GM21723 (cell line): ENCODE data around the gene VAV1.

Experiments
- ATAC-seq: cut with Tn5 transposase; IDR thresholded peaks from one replicate; pipeline ENCODE4 v1.9.1; 2021; ENCODE audit warnings: mild to moderate bottlenecking, moderate library complexity; ENCODE audit not compliant: unreplicated experiment

The VAV1 gene

DNA sequence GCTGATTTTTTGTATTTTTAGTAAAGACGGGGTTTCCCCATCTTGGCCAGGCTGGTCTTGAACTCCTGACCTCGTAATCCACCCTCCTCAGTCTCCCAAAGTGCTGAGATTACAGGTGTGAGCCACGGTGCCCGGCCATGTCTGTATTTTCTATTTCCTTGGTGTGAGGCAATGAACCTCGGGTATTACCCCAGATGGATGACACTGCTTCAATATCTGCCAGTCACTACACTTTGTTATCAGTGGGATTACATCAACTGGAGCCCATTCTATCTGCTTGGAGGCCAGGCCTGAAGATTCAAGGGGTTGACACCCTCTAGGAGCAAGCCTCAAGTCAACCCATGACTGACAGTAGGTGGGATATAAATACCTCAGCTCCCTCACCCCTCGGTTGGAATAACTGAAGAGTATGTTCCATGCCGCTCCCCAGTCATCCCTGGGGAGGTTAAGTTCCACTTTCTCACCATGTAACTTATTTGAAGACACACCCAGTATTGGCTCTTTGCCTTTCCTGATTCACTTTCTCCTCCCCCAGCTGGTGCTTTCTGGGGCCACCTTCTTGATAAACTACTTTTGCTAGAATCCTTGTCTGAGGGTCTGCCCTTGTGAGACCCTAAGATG, 113.9 kb downstream of the VAV1 start:
- no peak for ATAC-seq

DNA sequence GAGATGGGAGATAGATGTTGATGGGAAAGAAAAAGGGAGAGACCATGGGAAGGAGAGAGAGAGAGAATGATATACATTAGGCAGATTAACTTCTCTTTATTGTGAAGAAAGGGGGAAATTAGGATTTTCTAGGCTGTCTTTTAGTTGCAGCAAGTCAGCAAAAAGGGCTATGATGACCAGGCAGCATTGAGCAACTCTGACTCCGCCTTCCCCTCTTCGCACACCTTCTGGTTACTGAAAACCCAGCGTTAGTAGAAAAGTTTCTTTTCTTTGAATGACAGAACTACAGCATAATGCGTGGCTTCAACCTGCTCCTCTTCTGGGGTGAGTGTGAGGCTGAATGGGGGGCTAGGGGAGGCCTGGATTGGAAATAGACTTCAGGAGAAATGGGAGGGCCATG, 114.8 kb downstream of the VAV1 start, which contains the start of gene ADGRE1:
Gene ADGRE1 (plus strand): TSS at position 264 of the 400 bp plus-strand sequence. CDS start 30 bp downstream, at position 294.
- ATAC-seq: no peak

DNA sequence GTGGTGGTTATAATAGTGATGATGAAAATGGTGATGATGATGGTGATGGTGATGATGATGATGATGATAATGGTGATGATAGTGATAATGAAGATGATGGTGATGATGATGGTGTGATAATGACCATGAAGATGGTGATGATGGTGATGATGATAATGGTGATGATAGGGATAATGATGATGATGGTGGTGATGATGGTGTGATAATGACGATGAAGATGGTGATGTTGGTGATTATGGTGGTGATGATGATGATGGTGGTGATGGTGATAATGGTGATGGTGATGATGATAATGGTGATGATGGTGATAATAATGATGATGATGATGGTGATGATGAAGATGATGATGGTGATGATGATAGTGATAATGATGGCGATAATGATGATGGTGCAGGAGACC, 116.5 kb downstream of the VAV1 start:
- ATAC-seq: no peak

DNA sequence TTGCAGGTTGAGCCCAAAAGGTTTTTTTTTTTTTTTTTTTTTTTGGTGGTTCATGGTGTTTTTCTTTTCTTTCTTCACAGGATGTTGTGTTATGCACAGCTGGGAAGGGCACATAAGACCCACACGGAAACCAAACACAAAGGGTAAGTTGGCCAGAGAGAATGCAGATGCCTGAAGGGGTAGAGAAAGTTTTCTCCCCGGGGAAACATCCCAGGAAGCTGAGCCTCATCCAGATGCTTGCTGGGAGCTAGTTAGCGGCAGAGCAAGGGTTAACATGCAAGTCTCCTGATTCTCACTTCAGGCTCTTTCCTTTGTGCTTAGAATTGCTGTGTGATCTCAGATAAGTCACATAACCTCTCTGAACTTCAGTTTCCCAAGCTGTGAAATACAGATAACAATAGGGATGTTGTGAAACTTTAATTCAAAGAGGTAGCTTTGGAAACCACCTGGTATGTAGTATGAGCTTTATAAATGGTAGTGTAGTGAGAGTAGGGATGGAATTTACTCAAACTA, 117.9 kb downstream of the VAV1 start:
- ATAC-seq: no peak

GRCh38 chr19:6890938-6891337, 118.4 kb downstream of the VAV1 start:
- no peak for ATAC-seq

DNA sequence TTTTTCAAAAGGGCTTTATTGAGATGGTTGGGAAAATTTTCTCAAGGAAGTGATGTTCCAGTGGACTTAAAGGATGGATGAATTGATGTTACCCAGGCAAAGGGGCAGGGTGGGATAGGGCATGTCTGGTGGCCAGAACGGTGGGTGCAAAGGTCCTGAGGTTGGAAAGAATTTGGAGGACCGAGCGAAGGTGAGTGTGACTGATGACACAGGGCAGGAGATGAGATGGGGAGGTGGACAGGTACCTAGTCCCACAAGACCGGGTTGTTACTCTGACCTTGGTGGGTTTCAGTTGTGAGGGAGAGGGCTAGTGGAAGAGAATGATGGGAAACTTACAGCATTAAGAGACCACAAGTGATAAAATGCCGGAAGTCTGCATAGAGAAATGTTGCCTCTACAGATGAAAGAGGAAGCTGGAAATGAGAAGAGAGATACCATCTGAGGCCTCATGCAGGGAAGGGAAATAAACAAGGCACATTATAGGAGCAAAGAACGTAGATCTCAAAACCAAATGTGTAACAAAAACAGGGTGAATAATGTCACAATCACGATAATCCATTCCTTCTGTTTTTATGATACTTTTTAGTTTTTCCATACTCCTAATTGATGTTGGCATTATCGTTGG, 119.4 kb downstream of the VAV1 start:
- ATAC-seq: no peak

DNA sequence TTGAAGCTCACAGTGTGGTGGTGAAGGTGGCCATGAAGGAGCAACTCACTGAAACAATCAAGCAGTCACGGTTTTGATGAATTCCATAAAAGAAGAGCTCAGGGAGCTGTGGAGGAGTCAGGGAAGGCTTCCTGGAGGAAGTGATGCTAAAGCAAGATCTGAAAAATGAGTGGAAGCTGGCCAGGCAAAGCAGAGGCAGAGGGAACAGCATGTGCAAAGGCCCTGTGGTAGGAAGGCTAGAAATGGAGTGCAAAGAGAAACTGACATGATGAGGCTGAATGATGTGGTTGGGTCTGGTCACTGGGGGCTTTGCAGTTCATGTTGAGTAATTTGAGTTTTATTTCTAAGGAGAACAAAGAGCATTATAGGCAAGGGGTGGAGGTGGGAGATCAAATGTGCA, 121.8 kb downstream of the VAV1 start:
- ATAC-seq: no peak

- ATAC-seq: no peak
These were observed 130.9 kb downstream of the VAV1 start for GRCh38 chr19:6903446-6903845.

- no peak for ATAC-seq
These were observed 134.1 kb downstream of the VAV1 start for GRCh38 chr19:6906559-6907060.
